Stimulated activated CD4-positive, alpha-beta T cell treated with anti-CD3 and anti-CD28 coated beads, Interleukin-1b, Interleukin-23, amount 100 ng/mL, for 48 hours (primary cell): ENCODE results near the gene SDCBP2.
A peak's percentile ranks its signal among the peaks of the same experiment; 100 is the strongest.
"Not testable (repeated sequence)": the region's sequence is repeated elsewhere in the genome, so short reads cannot be mapped to it uniquely, and the experiment has no call there.

Experiments
- DNase-seq: peaks from one replicate; pipeline ENCODE4 v3.0.0-alpha.2; 2020

SDCBP2 gene

GRCh38 chr20:1357921-1358671, 29.2 kb upstream of the SDCBP2 start:
- DNase-seq = peak; percentile 43

GRCh38 chr20:1353956-1354355, 25.0 kb upstream of the SDCBP2 start:
- DNase-seq = no peak

DNA sequence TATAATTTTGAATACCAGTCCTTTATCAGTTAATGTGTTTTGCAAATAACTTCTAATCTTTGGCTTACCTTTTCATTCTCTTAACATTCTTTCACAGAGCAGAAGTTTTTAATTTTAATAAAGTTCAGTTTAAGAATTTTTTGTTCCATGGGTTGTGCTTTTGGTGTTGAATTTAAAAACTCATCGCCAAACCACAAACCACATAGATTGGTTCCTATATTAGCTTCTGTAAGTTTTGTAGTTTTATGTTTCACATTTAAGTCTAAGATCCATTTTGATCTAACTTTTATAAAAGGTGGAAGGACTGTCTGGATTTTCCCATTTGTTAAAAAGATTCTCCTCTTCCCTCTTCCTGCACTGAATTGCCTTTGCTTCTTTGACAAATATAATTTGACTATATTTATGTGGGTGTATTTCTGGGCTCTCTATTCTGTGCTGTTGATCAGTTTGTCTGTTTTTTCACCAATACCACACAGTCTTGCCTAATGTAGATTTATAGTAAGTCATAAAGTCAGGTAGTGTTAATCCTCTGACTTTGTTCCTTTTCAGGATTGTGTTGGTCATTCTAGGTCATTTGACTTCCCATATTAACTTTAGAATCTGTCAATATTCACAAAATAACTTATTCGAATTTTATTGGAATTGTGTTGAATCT, 17.5 kb upstream of the SDCBP2 start:
- no peak for DNase-seq

- DNase-seq = no peak
Observed at GRCh38 chr20:1345756-1346093, 16.8 kb upstream of the SDCBP2 start.

DNA sequence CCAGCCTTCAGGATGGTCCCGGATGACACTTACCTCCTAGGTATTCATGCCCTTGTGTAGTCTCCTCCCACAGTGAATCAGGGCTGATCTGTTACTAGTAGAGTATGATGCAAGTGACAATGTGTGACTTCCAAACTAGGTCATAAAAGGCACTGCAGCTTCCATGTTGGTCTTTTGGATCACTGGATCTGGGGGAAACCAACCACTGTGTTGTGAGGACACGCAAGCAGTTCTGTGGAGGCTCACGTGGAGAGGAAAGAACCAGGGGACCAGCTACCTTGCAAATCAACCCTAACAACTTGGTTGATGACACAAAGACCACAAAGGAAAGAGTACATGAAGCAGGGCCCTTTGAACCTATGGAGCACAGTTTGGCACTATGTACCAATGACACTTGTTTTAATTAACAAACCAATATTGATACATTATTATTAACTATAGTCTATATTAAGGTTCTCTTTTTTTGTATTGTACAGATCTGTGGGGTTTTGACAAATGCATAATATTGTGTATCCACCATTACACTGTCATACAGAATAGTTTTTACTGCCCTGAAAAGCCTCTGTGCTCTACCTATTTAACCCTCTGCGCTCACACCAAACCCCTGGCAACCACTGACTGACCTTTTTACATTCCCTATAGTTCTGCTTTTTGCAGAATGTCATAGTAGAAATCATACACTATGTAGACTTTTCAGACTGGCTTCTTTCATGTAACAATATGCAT, 16.3 kb upstream of the SDCBP2 start:
- DNase-seq = no peak

DNA sequence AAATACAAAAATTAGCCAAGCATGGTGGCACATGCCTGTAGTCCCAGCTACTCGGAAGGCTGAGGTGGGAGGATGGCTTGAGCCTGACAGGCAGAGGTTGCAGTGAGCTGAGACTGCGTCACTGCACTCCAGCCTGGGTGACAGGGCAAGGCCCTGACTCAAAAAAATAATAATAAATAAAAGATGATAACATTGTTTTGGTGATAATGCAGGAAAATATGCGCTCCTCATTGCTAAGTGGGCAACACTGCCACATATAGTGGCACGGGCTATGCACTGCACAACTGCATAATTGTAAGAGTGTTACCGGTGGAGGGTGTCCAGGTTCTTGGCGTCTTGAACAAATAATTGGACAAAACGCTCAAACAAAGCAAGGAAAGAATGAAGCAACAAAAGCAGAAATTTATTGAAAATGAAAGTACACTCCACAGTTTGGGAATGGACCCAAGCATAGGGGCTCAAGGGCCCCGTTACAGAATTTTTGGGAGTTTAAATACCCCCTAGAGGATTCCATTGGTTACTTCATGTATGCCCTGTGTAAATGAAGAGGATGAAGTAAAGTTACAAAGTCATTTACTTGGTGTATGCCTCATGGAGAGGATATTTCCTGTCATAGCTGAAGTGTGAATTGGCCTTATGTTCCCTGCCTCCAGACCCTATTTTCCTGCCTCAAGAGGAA, 14.6 kb upstream of the SDCBP2 start:
- DNase-seq = not testable (repeated sequence)

DNA sequence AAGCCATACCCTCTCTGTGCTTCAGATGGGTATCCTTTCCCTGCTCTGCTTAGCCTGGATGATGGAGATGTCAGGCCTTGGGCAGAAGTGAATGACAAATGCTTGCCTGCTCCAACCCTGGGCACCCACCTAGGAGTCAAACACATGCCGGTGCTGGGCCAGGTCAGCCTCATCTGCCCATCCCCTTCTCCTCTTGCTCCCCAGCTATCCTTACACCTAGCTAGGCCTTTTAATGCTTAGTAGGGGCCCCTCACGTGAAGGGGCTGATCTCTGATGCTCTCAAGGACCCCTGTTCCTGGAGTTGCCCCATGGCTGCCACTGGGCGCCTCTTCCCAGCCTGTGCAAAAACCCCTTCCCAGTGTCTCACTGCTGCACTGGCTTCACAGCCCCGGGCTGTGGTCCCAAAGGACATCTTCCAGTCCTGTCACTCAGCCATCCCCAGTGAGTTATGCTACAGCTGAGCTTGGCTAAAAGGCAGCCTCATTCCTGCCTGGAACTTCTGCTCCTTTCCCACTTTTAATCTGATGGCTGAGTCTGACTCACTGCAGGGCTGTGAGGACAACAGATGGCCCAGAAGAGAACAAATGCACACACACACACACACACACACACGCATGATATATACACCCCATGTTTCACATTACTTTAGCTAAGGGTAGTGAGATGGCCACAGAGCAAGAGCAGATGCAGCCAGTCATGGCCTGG, 12.8 kb upstream of the SDCBP2 start:
- DNase-seq = no peak

DNA sequence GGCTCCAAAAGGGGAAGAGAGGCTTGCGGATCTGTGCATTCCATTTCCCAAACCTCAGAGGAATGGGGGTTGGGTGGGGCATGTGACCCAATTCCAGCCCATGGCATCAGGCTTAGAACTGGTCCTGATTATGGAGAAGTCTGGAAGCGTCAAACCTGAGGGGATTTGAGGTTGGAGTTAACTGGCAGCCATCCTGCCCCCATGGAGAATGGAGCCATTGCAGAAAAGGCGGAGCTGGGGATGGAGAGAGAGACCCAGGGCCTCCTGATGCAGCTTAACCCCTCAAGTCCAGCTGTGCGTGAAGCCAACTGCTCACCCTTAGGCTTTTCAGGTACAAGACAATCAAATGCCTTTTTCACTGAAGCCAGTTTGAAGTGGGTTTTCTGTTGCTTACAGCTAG, 9.9 kb upstream of the SDCBP2 start:
- DNase-seq = no peak

- DNase-seq = no peak
Observed at GRCh38 chr20:1338096-1338495, 9.2 kb upstream of the SDCBP2 start.

DNA sequence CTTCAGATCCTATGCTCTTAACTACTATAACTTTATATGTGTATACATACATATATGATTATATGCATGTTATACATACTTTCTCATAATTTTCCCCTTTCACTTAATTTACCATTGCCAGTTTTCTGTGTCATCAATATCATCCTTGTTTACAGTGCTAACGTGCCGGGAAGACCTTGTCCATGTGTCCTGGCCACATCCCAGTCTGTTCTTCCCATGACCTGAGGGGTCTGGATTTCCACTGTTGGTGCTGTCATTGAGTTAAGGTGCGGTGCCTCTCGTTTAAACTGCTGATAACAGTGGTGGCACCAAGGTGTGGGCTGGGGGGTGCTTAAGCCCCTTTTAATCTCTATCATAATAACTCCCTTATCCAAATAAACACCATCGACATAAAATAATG, 8.5 kb upstream of the SDCBP2 start:
- DNase-seq = no peak

GRCh38 chr20:1336699-1337367, 7.9 kb upstream of the SDCBP2 start:
- no peak for DNase-seq

GRCh38 chr20:1335961-1336698, 7.2 kb upstream of the SDCBP2 start:
- DNase-seq = peak; percentile 23

GRCh38 chr20:1334761-1335160, 5.8 kb upstream of the SDCBP2 start:
- no peak for DNase-seq

DNA sequence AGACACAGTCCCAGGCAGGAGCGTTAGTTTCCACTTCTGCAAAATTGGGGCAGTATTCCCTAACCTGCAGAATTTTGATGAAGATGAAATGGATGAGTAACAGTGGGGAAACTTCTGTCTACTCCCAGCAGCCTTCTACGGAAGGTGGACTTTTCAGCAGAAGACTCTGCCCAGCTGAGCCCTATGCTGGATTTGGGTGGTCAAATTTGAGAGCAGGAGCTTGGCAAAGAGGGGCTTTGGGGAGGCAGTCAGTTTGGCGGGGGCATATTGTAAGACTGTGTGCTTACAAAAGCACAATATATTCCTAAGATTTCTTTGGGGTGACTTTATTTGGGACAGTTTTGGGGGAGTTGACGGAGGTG, 5.4 kb upstream of the SDCBP2 start:
- DNase-seq = no peak

DNA sequence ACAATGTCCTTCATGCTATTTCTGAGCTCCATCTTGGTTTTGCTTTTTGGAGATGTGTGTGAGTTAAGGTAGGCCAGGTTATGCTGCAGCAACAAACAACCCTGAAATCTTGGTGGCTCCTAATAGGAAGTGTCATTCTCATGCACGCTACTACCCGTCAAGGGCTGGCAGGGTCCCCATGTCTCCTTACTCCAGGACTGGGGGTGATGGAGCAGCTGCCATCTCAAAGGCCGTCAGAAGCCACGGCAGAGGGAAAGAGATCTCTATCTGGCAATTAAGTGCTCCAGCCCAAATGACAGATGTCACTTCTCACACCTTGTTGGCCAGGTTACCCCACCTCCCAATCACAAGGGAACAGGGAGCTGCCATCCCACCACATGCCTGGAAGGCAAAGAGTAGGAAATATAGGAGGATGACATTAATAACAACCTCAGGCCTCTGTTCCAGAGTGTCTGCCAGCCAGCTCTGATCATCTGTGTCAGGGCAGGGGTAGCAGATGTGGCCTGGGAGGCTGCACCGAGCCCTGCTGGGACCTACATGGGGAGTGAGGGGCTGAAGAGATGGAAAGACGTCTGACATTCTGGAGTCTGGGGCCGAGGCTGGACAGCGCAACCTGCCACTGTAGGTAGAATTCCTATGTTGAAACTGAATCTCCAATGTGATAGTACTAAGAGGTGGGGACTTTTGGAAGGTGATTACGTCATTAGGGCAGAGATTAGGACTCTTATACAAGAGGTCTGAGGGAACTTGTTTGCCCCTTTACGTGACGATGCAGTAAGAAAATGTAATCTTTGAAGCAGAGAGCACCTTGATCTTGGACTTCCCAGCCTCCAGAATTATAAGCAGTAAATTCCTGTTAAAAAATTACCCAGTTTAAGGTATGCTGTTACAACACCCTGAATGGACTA, 4.8 kb upstream of the SDCBP2 start:
- DNase-seq = no peak

DNA sequence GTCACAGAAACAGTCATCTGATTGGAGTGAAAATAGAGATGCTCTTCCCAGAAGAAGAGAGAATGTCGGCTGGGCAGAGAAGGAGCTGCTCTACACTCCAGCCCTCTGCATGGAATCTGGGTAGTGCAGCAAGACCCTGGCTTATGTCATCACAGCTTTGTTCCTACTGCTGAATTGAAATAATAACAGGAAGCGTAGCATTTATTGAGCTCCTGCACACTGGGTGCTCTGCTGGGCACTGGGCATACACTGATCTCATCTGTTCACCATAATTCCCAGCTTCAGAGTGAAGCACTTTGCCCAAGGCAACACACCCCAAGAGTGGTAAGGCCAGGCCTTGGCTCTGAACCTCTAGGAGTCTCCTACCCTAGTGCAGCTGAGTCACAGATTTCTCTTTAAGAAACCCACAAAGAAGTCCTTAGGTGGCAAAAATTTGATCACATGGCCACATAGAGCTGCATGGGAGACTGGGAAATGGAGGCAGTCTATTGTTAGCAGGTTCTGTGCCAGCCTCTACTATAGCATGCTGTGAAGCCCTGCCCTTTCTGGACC, 3.9 kb upstream of the SDCBP2 start:
- DNase-seq = no peak

- DNase-seq = no peak
Observed at GRCh38 chr20:1331801-1332453, 3.0 kb upstream of the SDCBP2 start.

DNA sequence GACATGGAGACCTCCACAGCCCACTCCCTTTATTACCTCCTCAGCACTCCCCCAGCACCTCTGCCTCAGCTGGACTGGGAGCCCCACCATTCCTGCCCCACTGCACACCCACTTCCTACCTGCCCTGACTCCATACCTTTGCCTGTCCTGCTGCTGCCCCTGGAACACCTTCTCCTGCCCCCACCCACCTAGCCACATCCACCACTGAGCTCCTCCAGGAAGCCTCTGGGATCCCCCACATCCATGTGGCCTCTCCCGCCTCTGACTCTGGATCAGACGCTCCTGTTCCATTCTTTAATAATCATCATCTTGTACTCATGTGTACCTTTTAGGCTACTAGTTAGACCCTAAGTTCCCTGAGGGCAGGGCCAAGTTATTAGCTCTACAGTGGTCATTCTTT, 2.2 kb upstream of the SDCBP2 start:
- DNase-seq = no peak

- DNase-seq = peak; percentile 66
Observed at GRCh38 chr20:1330075-1330830, 1.3 kb upstream of the SDCBP2 start.
